ENCODE measurements around the gene PIAS1.

Gene PIAS1

DNA sequence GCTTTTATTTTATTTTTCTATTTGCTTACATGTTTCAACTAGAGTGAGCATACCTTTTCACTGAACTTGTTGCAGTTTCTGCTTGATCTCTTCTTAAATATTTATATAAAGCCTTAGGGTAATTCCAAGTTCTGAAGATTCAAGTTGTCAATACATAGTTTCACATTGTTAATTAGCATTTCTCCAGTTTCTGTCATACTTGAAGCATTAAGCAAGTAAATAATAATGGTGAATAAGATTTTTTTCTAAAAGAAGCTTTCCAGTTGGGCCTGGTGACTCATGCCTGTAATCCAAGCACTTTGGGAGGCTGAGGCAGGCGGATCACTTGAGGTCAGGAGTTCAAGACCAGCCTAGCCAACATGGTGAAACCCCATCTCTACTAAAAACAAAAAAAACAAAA, 97.2 kb downstream of the PIAS1 start:
- H3K4me2 ChIP-seq (ENCODE audit: low read length): no peak overlapping the region
- no peaks in the 10 kb centered on the region for H3K4me1 ChIP-seq (ENCODE audit: low read length)
- H3K79me2 ChIP-seq (ENCODE audit: low read length): no peaks in the 10 kb centered on the region
- H3K9ac ChIP-seq (ENCODE audit: low read length): no peak overlapping the region
- H3K4me3 ChIP-seq (ENCODE audit: low read length): no peak overlapping the region
- peaks cover 21% of the 10 kb centered on the region for H3K36me3 ChIP-seq (replicated peaks; ENCODE audit: low read depth, low read length)
- no peaks in the 10 kb centered on the region for H3K9me3 ChIP-seq (ENCODE audit: insufficient read depth, low read length)
- H3K27me3 ChIP-seq (ENCODE audit: low read depth, low read length): no peaks in the 10 kb centered on the region
- no peak overlapping the region for H3K27ac ChIP-seq (ENCODE audit: low read length)
- peaks cover 4% of the 10 kb centered on the region; the same call in 1 of the 2 replicates for H4K20me1 ChIP-seq (ENCODE audit: insufficient read depth, low read length)
- no peak for TF ChIP-seq EZH2phosphoT487 (IDR thresholded peaks at IDR 0.05; ENCODE audit: low read depth)
- TF ChIP-seq, protein P1, sequence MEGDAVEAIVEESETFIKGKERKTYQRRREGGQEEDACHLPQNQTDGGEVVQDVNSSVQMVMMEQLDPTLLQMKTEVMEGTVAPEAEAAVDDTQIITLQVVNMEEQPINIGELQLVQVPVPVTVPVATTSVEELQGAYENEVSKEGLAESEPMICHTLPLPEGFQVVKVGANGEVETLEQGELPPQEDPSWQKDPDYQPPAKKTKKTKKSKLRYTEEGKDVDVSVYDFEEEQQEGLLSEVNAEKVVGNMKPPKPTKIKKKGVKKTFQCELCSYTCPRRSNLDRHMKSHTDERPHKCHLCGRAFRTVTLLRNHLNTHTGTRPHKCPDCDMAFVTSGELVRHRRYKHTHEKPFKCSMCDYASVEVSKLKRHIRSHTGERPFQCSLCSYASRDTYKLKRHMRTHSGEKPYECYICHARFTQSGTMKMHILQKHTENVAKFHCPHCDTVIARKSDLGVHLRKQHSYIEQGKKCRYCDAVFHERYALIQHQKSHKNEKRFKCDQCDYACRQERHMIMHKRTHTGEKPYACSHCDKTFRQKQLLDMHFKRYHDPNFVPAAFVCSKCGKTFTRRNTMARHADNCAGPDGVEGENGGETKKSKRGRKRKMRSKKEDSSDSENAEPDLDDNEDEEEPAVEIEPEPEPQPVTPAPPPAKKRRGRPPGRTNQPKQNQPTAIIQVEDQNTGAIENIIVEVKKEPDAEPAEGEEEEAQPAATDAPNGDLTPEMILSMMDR (IDR thresholded peaks at IDR 0.05; ENCODE audit: low read depth, low read length): no peak
- no peak overlapping the region for H2AFZ ChIP-seq (ENCODE audit: low read depth, low read length)

DNA sequence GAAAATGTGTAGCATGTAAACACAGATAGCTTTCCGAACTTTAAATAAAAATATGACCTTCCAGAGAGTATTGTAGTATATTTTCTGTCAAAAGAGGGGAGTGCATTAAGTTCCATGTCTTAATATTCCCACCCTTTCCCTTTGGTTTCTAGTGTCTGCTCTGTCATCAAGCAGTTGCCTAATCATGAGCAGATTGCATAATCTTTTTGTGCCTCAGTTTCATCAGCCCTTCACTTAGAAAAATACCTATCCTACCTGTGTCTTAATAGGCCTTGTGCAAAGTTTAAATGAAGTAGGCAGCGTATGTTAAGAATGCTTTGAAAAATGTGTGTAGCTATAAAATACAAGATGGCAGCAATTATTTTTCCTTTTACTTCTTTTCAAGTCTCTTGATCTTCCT, 98.2 kb downstream of the PIAS1 start:
- H3K4me3 ChIP-seq (ENCODE audit: low read length): no peak overlapping the region
- TF ChIP-seq EZH2phosphoT487 (IDR thresholded peaks at IDR 0.05; ENCODE audit: low read depth): no peak
- TF ChIP-seq, protein P1 (IDR thresholded peaks at IDR 0.05; ENCODE audit: low read depth, low read length): no peak
- no peaks in the 10 kb centered on the region for H3K4me1 ChIP-seq (ENCODE audit: low read length)
- no peak overlapping the region for H3K9ac ChIP-seq (ENCODE audit: low read length)
- H3K36me3 ChIP-seq (replicated peaks; ENCODE audit: low read depth, low read length): peaks cover 17% of the 10 kb centered on the region
- no peak overlapping the region for H3K27ac ChIP-seq (ENCODE audit: low read length)
- no peaks in the 10 kb centered on the region for H3K9me3 ChIP-seq (ENCODE audit: insufficient read depth, low read length)
- no peak overlapping the region for H2AFZ ChIP-seq (ENCODE audit: low read depth, low read length)
- no peaks in the 10 kb centered on the region for H3K27me3 ChIP-seq (ENCODE audit: low read depth, low read length)
- peaks cover 4% of the 10 kb centered on the region; the same call in 1 of the 2 replicates for H4K20me1 ChIP-seq (ENCODE audit: insufficient read depth, low read length)
- H3K79me2 ChIP-seq (ENCODE audit: low read length): no peaks in the 10 kb centered on the region
- H3K4me2 ChIP-seq (ENCODE audit: low read length): no peak overlapping the region

DNA sequence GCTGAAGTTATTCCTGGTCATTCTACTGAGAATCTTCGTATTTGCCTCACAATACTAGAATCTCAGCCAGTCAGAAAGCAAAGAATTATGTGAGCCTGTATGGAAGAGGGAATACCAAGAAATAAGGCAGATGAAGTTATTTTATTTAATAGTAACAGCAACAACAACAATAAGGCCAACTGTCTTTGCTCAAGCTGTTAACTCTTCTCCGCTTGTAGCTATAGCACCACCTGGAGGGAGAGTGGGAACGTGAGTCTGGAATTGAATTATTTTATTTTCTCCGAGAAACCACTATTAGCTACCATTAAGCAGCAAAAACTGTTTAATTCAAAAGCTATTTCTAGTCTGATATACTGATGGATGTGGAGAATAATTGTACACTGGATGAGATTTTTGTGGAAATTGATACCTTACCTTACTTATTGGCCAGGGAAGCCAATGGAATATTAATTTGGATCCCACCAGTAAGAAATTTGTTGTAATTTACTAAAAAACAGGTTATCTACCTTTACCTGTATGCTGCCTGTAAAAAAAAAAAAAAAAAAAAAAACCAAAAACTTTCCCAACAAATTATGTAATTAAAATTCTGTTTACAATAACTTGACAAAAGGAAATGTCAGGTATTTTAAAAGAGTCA, 100.9 kb downstream of the PIAS1 start:
- Histone ChIP-seq H3K4me3 (ENCODE audit: low read length) (no peak overlapping the region), H4K20me1 (ENCODE audit: insufficient read depth, low read length) (peaks cover 4% of the 10 kb centered on the region; the same call in 1 of the 2 replicates), H3K79me2 (ENCODE audit: low read length) (no peaks in the 10 kb centered on the region), H3K27me3 (ENCODE audit: low read depth, low read length) (no peaks in the 10 kb centered on the region), H3K9me3 (ENCODE audit: insufficient read depth, low read length) (no peaks in the 10 kb centered on the region), H3K4me1 (ENCODE audit: low read length) (no peaks in the 10 kb centered on the region), H2AFZ (ENCODE audit: low read depth, low read length) (no peak overlapping the region), H3K4me2 (ENCODE audit: low read length) (no peak overlapping the region), H3K36me3 (replicated peaks; ENCODE audit: low read depth, low read length) (peaks cover 29% of the 10 kb centered on the region), H3K9ac (ENCODE audit: low read length) (no peak overlapping the region), H3K27ac (ENCODE audit: low read length) (no peak overlapping the region)
- TF ChIP-seq, protein P1 (IDR thresholded peaks at IDR 0.05; ENCODE audit: low read depth, low read length): peak; percentile 85
- no peak for TF ChIP-seq EZH2phosphoT487 (IDR thresholded peaks at IDR 0.05; ENCODE audit: low read depth)

DNA sequence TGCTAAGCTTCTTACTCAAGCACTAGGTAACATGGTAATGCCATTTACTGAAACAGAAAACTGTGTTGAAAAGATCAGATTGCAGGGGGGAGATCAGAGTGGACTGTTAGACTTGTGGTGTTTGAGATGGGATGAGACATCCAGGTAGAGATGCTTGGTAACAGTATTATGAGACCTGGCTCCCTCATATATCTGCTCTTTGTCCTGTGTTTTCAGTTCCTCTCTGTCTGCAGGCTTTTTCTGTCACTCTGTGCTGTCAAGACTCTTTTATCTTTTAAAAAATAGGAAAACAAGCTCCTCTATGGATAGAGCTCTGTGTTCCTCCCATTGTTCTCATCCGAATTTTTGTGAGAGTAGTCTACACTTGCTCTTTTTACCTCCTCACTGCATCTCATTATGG, 103.0 kb downstream of the PIAS1 start:
- Histone ChIP-seq H4K20me1 (ENCODE audit: insufficient read depth, low read length) (peaks cover 4% of the 10 kb centered on the region; the same call in 1 of the 2 replicates), H3K4me2 (ENCODE audit: low read length) (no peak overlapping the region), H3K79me2 (ENCODE audit: low read length) (no peaks in the 10 kb centered on the region), H2AFZ (ENCODE audit: low read depth, low read length) (no peak overlapping the region), H3K27me3 (ENCODE audit: low read depth, low read length) (no peaks in the 10 kb centered on the region), H3K9me3 (ENCODE audit: insufficient read depth, low read length) (no peaks in the 10 kb centered on the region), H3K4me1 (ENCODE audit: low read length) (no peaks in the 10 kb centered on the region), H3K36me3 (replicated peaks; ENCODE audit: low read depth, low read length) (peaks cover 43% of the 10 kb centered on the region), H3K4me3 (ENCODE audit: low read length) (no peak overlapping the region), H3K27ac (ENCODE audit: low read length) (no peak overlapping the region), H3K9ac (ENCODE audit: low read length) (no peak overlapping the region)
- no peak for TF ChIP-seq EZH2phosphoT487 (IDR thresholded peaks at IDR 0.05; ENCODE audit: low read depth)
- TF ChIP-seq, protein P1 (IDR thresholded peaks at IDR 0.05; ENCODE audit: low read depth, low read length): no peak
